Endodermal cell (in vitro differentiated cells): ENCODE data around the gene KLHDC10. TPM values are rescaled to one million over a fixed set of nuclear protein-coding genes. Genes with fewer than 3 reads are reported as not detected.
"Not testable (repeated sequence)": the region's sequence is repeated elsewhere in the genome, so short reads cannot be mapped to it uniquely, and the experiment has no call there.

Experiments
- DNase-seq: peaks from one replicate; pipeline ENCODE4 v3.0.0-alpha.2; 2017
- H3K27ac ChIP-seq: 2 replicates; pipeline ENCODE4 v1.5.1; 2013; ENCODE audit warnings: mild to moderate bottlenecking, low read depth, low read length, moderate library complexity
- H3K27me3 ChIP-seq: 2 replicates; pipeline ENCODE4 v1.6.1; 2013; ENCODE audit warnings: mild to moderate bottlenecking, low read length, moderate library complexity; ENCODE audit not compliant: insufficient read depth, control insufficient read depth, poor library complexity, severe bottlenecking
- H3K36me3 ChIP-seq: 2 replicates; pipeline ENCODE4 v1.7.0; 2013; ENCODE audit warnings: mild to moderate bottlenecking, low read length, moderate library complexity; ENCODE audit not compliant: control insufficient read depth, insufficient read depth
- H3K4me1 ChIP-seq: one replicate; pipeline ENCODE4 v1.7.0; 2013; ENCODE audit warnings: low read length; ENCODE audit not compliant: control insufficient read depth, insufficient read depth
- H3K4me3 ChIP-seq: 2 replicates; pipeline ENCODE4 v1.5.1; 2013; ENCODE audit warnings: mild to moderate bottlenecking, low read length, moderate library complexity
- H3K9ac ChIP-seq: 2 replicates; pipeline ENCODE4 v1.6.1; 2013; ENCODE audit warnings: mild to moderate bottlenecking, low read length, moderate library complexity; ENCODE audit not compliant: poor library complexity, severe bottlenecking; ENCODE audit errors: extremely low read depth
- H3K9me3 ChIP-seq: 2 replicates; pipeline ENCODE4 v1.6.1; 2013; ENCODE audit warnings: mild to moderate bottlenecking, low read length, moderate library complexity; ENCODE audit not compliant: control insufficient read depth
- H3K27ac Mint-ChIP-seq: 2 replicates; pipeline ENCODE4 v1.8.0; 2020; ENCODE audit warnings: mixed read lengths
- H3K27me3 Mint-ChIP-seq: 2 replicates; pipeline ENCODE4 v1.8.0; 2021; ENCODE audit warnings: mild to moderate bottlenecking, mixed read lengths; ENCODE audit not compliant: insufficient read depth
- H3K36me3 Mint-ChIP-seq: 2 replicates; pipeline ENCODE4 v1.8.0; 2020; ENCODE audit warnings: low read depth, mixed read lengths
- H3K4me1 Mint-ChIP-seq: 2 replicates; pipeline ENCODE4 v1.8.0; 2020; ENCODE audit warnings: mixed read lengths
- H3K4me3 Mint-ChIP-seq: 2 replicates; pipeline ENCODE4 v1.8.0; 2020; ENCODE audit warnings: mild to moderate bottlenecking, moderate library complexity, mixed read lengths
- H3K9me3 Mint-ChIP-seq: 2 replicates; pipeline ENCODE4 v1.8.0; 2020; ENCODE audit warnings: mild to moderate bottlenecking, mixed read lengths
- WGBS, 2 experiments: methylation state at CpG; one replicate each; pipeline versions ENCODE4 v1.1.5 to v1.1.7; 2013; ENCODE audit warnings: missing lambda C conversion rate in 2 of 2, mixed read lengths in 1 of 2; ENCODE audit not compliant: insufficient coverage in 1 of 2, insufficient read length in 1 of 2; 5-methylcytosine and 5-hydroxymethylcytosine counted together
- total RNA-seq, 2 donors: library from RNA; stranded (reverse); fragmentation: NEBNext Ultra II Directional in 1 of 2; extraction: Animal tissue kit (Norgen Biotek cat#: 25700) in 1 of 2; gene quantifications; 2 replicates in 1 of 2; 3 replicates in 1 of 2; pipeline ENCODE4 v1.2.1, GENCODE V29; 2021
- TF ChIP-seq, protein P1 (sequence below): fragments of 200-600 bp; sonication (generic); conservative IDR thresholded peaks from 2 replicates; pipeline ENCODE4 v1.5.0; 2021; ENCODE audit warnings: antibody characterized with exemption, mild to moderate bottlenecking

The KLHDC10 gene
- total RNA-seq, 2 donors from 2014 or later: 20.6 to 22.2 TPM

DNA sequence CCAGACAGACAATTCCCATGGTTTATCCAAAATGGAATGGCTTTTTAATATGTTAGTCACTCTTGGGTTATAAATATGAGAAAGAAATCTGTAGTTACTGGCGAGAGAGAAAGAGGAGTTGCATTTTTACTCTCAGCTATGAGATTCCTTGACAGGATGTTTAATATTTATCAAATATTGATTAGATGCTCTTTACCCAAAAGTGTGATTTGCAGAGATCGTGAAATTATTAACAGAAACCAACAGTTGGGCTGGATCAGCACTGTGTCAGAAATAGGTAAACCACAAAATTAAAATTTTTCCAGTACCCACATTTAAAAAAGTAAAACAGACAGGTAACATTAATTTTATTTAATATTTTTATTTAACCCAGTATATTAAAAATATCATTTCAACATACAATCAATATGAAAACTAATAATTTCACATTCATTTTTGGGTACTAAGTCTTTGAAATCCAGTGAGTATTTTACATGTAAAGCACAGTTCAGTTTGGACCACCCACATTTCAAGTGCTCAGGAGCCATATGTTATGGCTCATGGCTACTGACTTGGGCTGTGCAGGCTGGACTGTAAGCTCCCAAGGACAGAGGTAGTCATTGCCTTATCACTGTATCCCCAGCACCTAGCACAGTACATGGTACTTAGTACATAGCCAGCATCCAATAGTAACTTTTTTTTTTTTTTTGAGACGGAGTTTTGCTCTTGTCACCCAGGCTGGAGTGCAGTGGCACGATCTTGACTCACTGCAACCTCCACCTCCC lies 42.5 kb downstream of the KLHDC10 start:
- Mint-ChIP-seq H3K27ac (no peak overlapping the region), H3K27me3 (no peaks in the 10 kb centered on the region), H3K36me3 (peaks cover 13% of the 10 kb centered on the region), H3K4me1 (no peaks in the 10 kb centered on the region), H3K4me3 (no peak overlapping the region), H3K9me3 (peaks cover 18% of the 10 kb centered on the region)
- DNase-seq: no peak
- no peak overlapping the region for H3K27ac ChIP-seq
- no peaks in the 10 kb centered on the region for H3K4me1 ChIP-seq
- no peaks in the 10 kb centered on the region for H3K27me3 ChIP-seq
- H3K4me3 ChIP-seq: no peak overlapping the region
- no peaks in the 10 kb centered on the region for H3K36me3 ChIP-seq
- H3K9ac ChIP-seq: no peak overlapping the region
- H3K9me3 ChIP-seq: peaks cover 3% of the 10 kb centered on the region
- 94% methylated on average over 4 of the region's 4 CpGs; no CpG with 5 or more reads in 1 of the 2 experiments for WGBS, 2 experiments
- TF ChIP-seq, protein P1, sequence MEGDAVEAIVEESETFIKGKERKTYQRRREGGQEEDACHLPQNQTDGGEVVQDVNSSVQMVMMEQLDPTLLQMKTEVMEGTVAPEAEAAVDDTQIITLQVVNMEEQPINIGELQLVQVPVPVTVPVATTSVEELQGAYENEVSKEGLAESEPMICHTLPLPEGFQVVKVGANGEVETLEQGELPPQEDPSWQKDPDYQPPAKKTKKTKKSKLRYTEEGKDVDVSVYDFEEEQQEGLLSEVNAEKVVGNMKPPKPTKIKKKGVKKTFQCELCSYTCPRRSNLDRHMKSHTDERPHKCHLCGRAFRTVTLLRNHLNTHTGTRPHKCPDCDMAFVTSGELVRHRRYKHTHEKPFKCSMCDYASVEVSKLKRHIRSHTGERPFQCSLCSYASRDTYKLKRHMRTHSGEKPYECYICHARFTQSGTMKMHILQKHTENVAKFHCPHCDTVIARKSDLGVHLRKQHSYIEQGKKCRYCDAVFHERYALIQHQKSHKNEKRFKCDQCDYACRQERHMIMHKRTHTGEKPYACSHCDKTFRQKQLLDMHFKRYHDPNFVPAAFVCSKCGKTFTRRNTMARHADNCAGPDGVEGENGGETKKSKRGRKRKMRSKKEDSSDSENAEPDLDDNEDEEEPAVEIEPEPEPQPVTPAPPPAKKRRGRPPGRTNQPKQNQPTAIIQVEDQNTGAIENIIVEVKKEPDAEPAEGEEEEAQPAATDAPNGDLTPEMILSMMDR: no peak

- H3K27me3 Mint-ChIP-seq, H3K27ac ChIP-seq, DNase-seq, H3K4me1 ChIP-seq, H3K27ac Mint-ChIP-seq, H3K27me3 ChIP-seq, H3K4me1 Mint-ChIP-seq, H3K4me3 Mint-ChIP-seq, H3K9me3 ChIP-seq, H3K9ac ChIP-seq, H3K36me3 ChIP-seq, H3K4me3 ChIP-seq: not testable (repeated sequence)
- peaks cover 17% of the 10 kb centered on the region for H3K36me3 Mint-ChIP-seq
- 92 to 97% methylated on average over 4 to 5 of the region's 5 CpGs for WGBS, 2 experiments
- H3K9me3 Mint-ChIP-seq: peaks cover 14% of the 10 kb centered on the region
Measured at GRCh38 chr7:130113426-130113805, 43.1 kb downstream of the KLHDC10 start.

DNA sequence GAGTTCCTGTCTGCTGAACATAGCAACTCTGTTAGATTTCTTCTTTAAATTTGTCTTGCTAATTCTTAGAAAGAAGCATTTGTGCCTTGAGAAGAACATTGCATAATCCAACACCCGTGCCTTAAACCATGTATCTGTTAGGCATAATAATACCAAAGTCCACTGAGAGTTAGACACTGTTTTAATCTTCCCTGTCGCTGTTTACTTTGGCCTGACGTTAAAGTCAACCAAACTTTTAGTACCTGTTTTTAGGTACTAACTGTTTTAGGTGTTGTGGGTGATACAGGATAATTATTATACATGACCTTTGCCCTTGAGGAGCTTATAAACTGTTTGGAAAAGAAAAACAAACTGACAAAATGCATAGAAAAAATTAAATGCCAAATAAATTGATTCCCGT lies 43.6 kb downstream of the KLHDC10 start:
- no peaks in the 10 kb centered on the region for H3K36me3 ChIP-seq
- H3K9ac ChIP-seq: no peak overlapping the region
- no peak overlapping the region for H3K4me3 ChIP-seq
- H3K27me3 ChIP-seq: no peaks in the 10 kb centered on the region
- 96 to 100% methylated on average over 3 to 4 of the region's 4 CpGs for WGBS, 2 experiments
- Mint-ChIP-seq H3K4me1 (no peaks in the 10 kb centered on the region), H3K27ac (no peak overlapping the region), H3K27me3 (no peaks in the 10 kb centered on the region), H3K9me3 (peaks cover 9% of the 10 kb centered on the region), H3K4me3 (no peak overlapping the region), H3K36me3 (peaks cover 17% of the 10 kb centered on the region)
- TF ChIP-seq, protein P1: no peak
- no peaks in the 10 kb centered on the region for H3K4me1 ChIP-seq
- no peak for DNase-seq
- no peak overlapping the region for H3K27ac ChIP-seq
- peaks cover 3% of the 10 kb centered on the region for H3K9me3 ChIP-seq

- H3K27me3 Mint-ChIP-seq: no peaks in the 10 kb centered on the region
- no peaks in the 10 kb centered on the region for H3K4me1 ChIP-seq
- peaks cover 16% of the 10 kb centered on the region for H3K36me3 Mint-ChIP-seq
- no peaks in the 10 kb centered on the region for H3K36me3 ChIP-seq
- DNase-seq: no peak
- no peaks in the 10 kb centered on the region for H3K4me1 Mint-ChIP-seq
- H3K9me3 ChIP-seq: peaks cover 2% of the 10 kb centered on the region
- H3K4me3 ChIP-seq: no peak overlapping the region
- no peak overlapping the region for H3K4me3 Mint-ChIP-seq
- no peak overlapping the region for H3K27ac ChIP-seq
- H3K27ac Mint-ChIP-seq: no peak overlapping the region
- no peak overlapping the region for H3K9ac ChIP-seq
- TF ChIP-seq, protein P1: no peak
- H3K9me3 Mint-ChIP-seq: peaks cover 6% of the 10 kb centered on the region
- no peaks in the 10 kb centered on the region for H3K27me3 ChIP-seq
Measured at GRCh38 chr7:130114374-130114773, 44.0 kb downstream of the KLHDC10 start.
